ENCODE data around the gene TMSB4X. TPM values are rescaled to one million over a fixed set of nuclear protein-coding genes. Genes with fewer than 3 reads are reported as not detected.
A peak's percentile ranks its signal among the peaks of the same experiment; 100 is the strongest.

TMSB4X gene
- total and polyA plus RNA-seq, 2 donors (not counting 3 experiments of a cell fraction or from before 2014, with no cell fraction given), result 4,136 to 6,858 TPM

DNA sequence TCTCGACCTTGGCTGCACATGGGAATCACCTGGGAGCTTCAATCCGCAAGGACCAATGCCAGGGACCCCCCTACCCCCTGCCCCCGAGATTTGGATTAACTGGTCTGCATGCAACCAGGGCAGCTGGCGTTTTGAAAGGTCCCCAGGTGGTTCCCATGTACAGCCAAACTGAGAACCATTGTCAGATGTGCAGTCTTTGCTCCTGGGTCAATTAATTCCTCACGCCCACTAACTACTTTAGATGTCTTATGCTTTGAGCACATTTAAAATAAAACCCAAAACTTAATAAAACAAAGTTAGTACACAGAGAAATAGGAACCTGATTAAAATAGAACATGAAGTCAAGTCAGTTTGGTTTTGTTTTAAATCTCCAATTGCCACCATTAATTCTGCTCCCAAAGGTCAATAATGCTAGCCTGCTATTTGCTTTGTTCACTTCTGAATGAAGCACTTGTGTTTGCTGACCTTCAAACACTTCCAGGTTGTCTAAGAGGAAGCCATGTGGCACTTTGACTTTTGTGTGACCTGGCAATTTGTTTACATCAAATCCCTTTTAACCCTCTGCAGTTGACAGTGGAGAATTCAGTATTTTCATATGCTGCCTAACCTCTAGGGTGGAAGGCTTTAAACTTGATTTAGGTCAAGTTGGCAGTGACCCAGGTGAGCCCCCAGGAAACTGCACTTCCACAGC is 27.2 kb upstream of the TMSB4X start:
- POLR2A ChIA-PET, result interaction anchor here (1.3 to 1.5 kb wide), 2 partner anchors 28 to 32 kb away, joined by 14 to 18 read pairs; partner anchors contain the start of gene TMSB4X
- peak overlapping the region; percentile 64 for H3K27ac ChIP-seq (ENCODE audit: insufficient read depth, low read depth, low read length)
- FAIRE-seq, result no peak
- H4K20me1 ChIP-seq (replicated peaks; ENCODE audit: control insufficient read depth, extremely low read depth, insufficient read depth, low read length), result no peaks in the 10 kb centered on the region
- dilution Hi-C loops (cut with MboI; ENCODE audit: extremely low pct_ligation_motif_present, low sequenced_read_pairs) (no loop called here), intact Hi-C loops (cut with micrococcal nuclease) (loop anchor here (1.0 to 5.0 kb wide), 6 partner anchors 31 to 1085 kb away; no protein-coding TSS in a partner anchor)
- DNase-seq (ENCODE audit: low read depth, low spot score), result no peak
- BruUV-seq (replicated peaks), result no TSS peak
- no peaks in the 10 kb centered on the region for H3K79me2 ChIP-seq (ENCODE audit: control insufficient read depth, insufficient read depth, low read length)
- H2AFZ ChIP-seq (ENCODE audit: low read depth, low read length), result no peak overlapping the region
- no peak overlapping the region for H3K4me3 ChIP-seq (replicated peaks in 1 of 3; ENCODE audit: insufficient read depth in 1 of 3, low read depth in 1 of 3, low read length in 3 of 3)
- CTCF ChIA-PET, result interaction anchor here (1.6 to 2.5 kb wide), 4 partner anchors 22 to 698 kb away, joined by 22 to 64 read pairs (median 40); partner anchors contain the start of gene TMSB4X
- no peaks in the 10 kb centered on the region for H3K9me3 ChIP-seq (replicated peaks; ENCODE audit: control insufficient read depth, insufficient read depth, low read length)
- H3K4me1 ChIP-seq (ENCODE audit: control insufficient read depth, extremely low read depth, insufficient read depth, low read length), result peaks cover 27% of the 10 kb centered on the region
- TF ChIP-seq, protein P1, sequence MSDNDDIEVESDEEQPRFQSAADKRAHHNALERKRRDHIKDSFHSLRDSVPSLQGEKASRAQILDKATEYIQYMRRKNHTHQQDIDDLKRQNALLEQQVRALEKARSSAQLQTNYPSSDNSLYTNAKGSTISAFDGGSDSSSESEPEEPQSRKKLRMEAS (IDR thresholded peaks at IDR 0.05; ENCODE audit: insufficient read depth, insufficient read length), result no peak
- TF ChIP-seq JUN (IDR thresholded peaks at IDR 0.05; ENCODE audit: borderline replicate concordance, insufficient read depth, insufficient read length, low read depth) (no peak), GATA2 (IDR thresholded peaks at IDR 0.05; ENCODE audit: insufficient read depth, insufficient read length, low read depth, low read length) (no peak), POLR2A (IDR thresholded peaks at IDR 0.05; ENCODE audit: low read depth, low read length) (no peak), POLR2AphosphoS5 (IDR thresholded peaks at IDR 0.05; ENCODE audit: insufficient read depth, low read depth, low read length) (no peak), EZH2 (IDR thresholded peaks at IDR 0.05; ENCODE audit: borderline replicate concordance, low read depth, low read length, severe bottlenecking) (no peak), MYC (IDR thresholded peaks at IDR 0.05; ENCODE audit: low read depth, low read length) (no peak), FOS (IDR thresholded peaks at IDR 0.05; ENCODE audit: borderline replicate concordance, insufficient read depth, low read length) (no peak)
- TF ChIP-seq, protein P2, sequence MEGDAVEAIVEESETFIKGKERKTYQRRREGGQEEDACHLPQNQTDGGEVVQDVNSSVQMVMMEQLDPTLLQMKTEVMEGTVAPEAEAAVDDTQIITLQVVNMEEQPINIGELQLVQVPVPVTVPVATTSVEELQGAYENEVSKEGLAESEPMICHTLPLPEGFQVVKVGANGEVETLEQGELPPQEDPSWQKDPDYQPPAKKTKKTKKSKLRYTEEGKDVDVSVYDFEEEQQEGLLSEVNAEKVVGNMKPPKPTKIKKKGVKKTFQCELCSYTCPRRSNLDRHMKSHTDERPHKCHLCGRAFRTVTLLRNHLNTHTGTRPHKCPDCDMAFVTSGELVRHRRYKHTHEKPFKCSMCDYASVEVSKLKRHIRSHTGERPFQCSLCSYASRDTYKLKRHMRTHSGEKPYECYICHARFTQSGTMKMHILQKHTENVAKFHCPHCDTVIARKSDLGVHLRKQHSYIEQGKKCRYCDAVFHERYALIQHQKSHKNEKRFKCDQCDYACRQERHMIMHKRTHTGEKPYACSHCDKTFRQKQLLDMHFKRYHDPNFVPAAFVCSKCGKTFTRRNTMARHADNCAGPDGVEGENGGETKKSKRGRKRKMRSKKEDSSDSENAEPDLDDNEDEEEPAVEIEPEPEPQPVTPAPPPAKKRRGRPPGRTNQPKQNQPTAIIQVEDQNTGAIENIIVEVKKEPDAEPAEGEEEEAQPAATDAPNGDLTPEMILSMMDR (IDR thresholded peaks at IDR 0.05; ENCODE audit: extremely low read depth in 1 of 2, insufficient read depth in 1 of 2, low read depth in 1 of 2, low read length in 2 of 2), result no peak
- peak overlapping the region; percentile 62 for H3K9ac ChIP-seq (replicated peaks; ENCODE audit: extremely low read depth, insufficient read depth, low read length)
- no peak overlapping the region for H3K4me2 ChIP-seq (ENCODE audit: insufficient read depth, low read length)
- H3K36me3 ChIP-seq (ENCODE audit: control insufficient read depth in 2 of 2, extremely low read depth in 1 of 2, insufficient read depth in 2 of 2, low read length in 2 of 2), result no peaks in the 10 kb centered on the region
- H3K27me3 ChIP-seq (ENCODE audit: control insufficient read depth in 2 of 2, insufficient read depth in 2 of 2, low read length in 2 of 2), result no peaks in the 10 kb centered on the region
- H3K9me1 ChIP-seq (replicated peaks; ENCODE audit: control insufficient read depth, extremely low read depth, insufficient read depth, low read length), result no peaks in the 10 kb centered on the region

Data from endothelial cell of umbilical vein (primary cell).